Panc1 (cell line): ENCODE measurements around the gene SLC7A9. TPM values are rescaled to one million over a fixed set of nuclear protein-coding genes. Genes with fewer than 3 reads are reported as not detected.

Experiments used
- ATAC-seq: fragments of 200-7000 bp; cut with Tn5 transposase; 2 replicates; pipeline ENCODE4 v1.9.1; 2020; ENCODE audit warnings: mild to moderate bottlenecking, moderate library complexity
- BruUV-seq: library from RNA; stranded (reverse); fragments of 400-500 nt; replicated peaks from 2 replicates; lab custom pipeline; 2021; lab: Mats Ljungman, UMichigan
- CTCF ChIA-PET: fragments of 300-600 bp; sonication (Branson Sonifier 250); formaldehyde crosslinking; loops from one replicate; lab custom pipeline; 2022; ENCODE audit warnings: antibody characterized with exemption; lab: Charles Lee
- POLR2A ChIA-PET: fragments of 300-600 bp; sonication (Branson Sonifier 250); formaldehyde crosslinking; loops from one replicate; lab custom pipeline; 2022; ENCODE audit warnings: antibody characterized with exemption; lab: Charles Lee
- DNase-seq: peaks from one replicate; pipeline ENCODE4 v3.0.0-alpha.2; 2010; ENCODE audit warnings: low read depth, low spot score
- H3K27ac ChIP-seq: 2 replicates; pipeline ENCODE4 v1.5.1; 2011; ENCODE audit warnings: mild to moderate bottlenecking, low read length, inconsistent platforms
- H3K27me3 ChIP-seq: fragments of 200-500 bp; sonication (Bioruptor generic); 2 replicates; pipeline ENCODE4 v1.6.0; 2014; ENCODE audit warnings: low read length, inconsistent platforms; ENCODE audit not compliant: control insufficient read depth, insufficient read depth
- H3K36me3 ChIP-seq: fragments of 200-500 bp; sonication (Bioruptor generic); 2 replicates; pipeline ENCODE4 v1.5.1; 2014; ENCODE audit warnings: inconsistent platforms, mild to moderate bottlenecking, low read length, moderate library complexity; ENCODE audit not compliant: control insufficient read depth, insufficient read depth
- H3K4me1 ChIP-seq: 2 replicates; pipeline ENCODE4 v1.5.1; 2011; ENCODE audit warnings: inconsistent platforms, mild to moderate bottlenecking, low read length, moderate library complexity; ENCODE audit not compliant: control insufficient read depth, insufficient read depth
- H3K4me3 ChIP-seq, 2 experiments: 2 replicates each; pipeline ENCODE4 v1.5.1; 2011 to 2012; ENCODE audit warnings: low read depth in 2 of 2, low read length in 2 of 2, mild to moderate bottlenecking in 2 of 2, inconsistent platforms in 1 of 2, moderate library complexity in 1 of 2
- H3K9me3 ChIP-seq: fragments of 200-500 bp; sonication (Bioruptor generic); 2 replicates; pipeline ENCODE4 v1.5.1; 2014; ENCODE audit warnings: low read depth, mild to moderate bottlenecking, inconsistent platforms, low read length, moderate library complexity; ENCODE audit not compliant: control insufficient read depth, insufficient read depth
- CTCF ChIP-seq: fragments of 450-650 bp; IDR thresholded peaks from 2 replicates; pipeline ENCODE4 v1.5.1; 2017; ENCODE audit warnings: mild to moderate bottlenecking
- POLR2AphosphoS5 ChIP-seq: IDR thresholded peaks from 2 replicates; pipeline ENCODE4 v1.6.1; 2012; ENCODE audit warnings: mild to moderate bottlenecking, low read depth, low read length, moderate library complexity
- REST ChIP-seq, 2 experiments: IDR thresholded peaks; 2 replicates each; pipeline ENCODE4 v1.6.1; 2011 to 2012; ENCODE audit warnings: low read depth in 2 of 2, control low read depth in 1 of 2, low read length in 1 of 2, mild to moderate bottlenecking in 1 of 2, moderate library complexity in 1 of 2; ENCODE audit not compliant: insufficient read depth in 1 of 2
- SIN3A ChIP-seq: IDR thresholded peaks from 2 replicates; pipeline ENCODE4 v1.6.1; 2012; ENCODE audit warnings: low read depth, mild to moderate bottlenecking, low read length, moderate library complexity, borderline replicate concordance; ENCODE audit not compliant: insufficient read depth
- TCF7L2 ChIP-seq: IDR thresholded peaks from 2 replicates; pipeline ENCODE4 v1.6.1; 2011; ENCODE audit warnings: mild to moderate bottlenecking, low read depth, low read length, inconsistent platforms
- in situ Hi-C: cut with HindIII; loops from 2 replicates; pipeline ENCODE4 v1.10.0; 2016; ENCODE audit warnings: low sequenced_read_pairs, low pct_unique_long_range_greater_than_20kb
- intact Hi-C: fragments of 100-400 bp; cut with micrococcal nuclease; formaldehyde crosslinking; loops from one replicate; pipeline ENCODE4 v1.10.0; 2022; ENCODE audit not compliant: unreplicated experiment
- total RNA-seq: library from RNA; stranded (reverse); gene quantifications from one replicate; pipeline ENCODE4 v1.2.1, GENCODE V29; 2021; ENCODE audit not compliant: unreplicated experiment

The SLC7A9 gene
- total RNA-seq, 1 experiment from 2014 or later = 0.28 TPM

DNA sequence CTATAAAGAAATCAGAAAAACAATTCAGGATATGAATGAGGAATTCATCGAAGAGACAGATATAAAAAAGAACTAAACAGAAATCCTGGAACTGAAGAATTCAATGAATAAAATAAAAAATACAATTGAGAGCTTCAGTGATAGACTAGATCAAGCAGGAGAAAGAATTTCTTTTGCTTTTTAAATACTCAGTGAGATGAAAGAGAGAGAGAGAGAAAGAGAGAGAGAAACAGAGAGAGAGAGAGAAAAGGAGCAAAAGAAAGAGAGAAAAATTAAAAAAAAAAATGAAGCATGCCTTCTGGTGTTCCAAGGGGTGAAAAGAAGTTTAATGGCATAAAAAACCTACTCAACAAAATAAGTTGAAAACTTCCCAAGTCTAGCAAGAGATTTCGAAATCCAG, 22.0 kb upstream of the SLC7A9 start:
- intact Hi-C loops (no loop called here), in situ Hi-C loops (no loop called here)
- Histone ChIP-seq H3K36me3 (no peaks in the 10 kb centered on the region), H3K4me1 (no peaks in the 10 kb centered on the region), H3K4me3 (no peak overlapping the region), H3K27ac (no peak overlapping the region), H3K9me3 (peaks cover 3% of the 10 kb centered on the region; the same call in 1 of the 2 replicates), H3K27me3 (no peaks in the 10 kb centered on the region)
- no peak for DNase-seq
- TF ChIP-seq CTCF = no peak
- ATAC-seq = no peak
- ChIA-PET CTCF (no interaction called here), POLR2A (no interaction called here)
- no TSS peak for BruUV-seq

DNA sequence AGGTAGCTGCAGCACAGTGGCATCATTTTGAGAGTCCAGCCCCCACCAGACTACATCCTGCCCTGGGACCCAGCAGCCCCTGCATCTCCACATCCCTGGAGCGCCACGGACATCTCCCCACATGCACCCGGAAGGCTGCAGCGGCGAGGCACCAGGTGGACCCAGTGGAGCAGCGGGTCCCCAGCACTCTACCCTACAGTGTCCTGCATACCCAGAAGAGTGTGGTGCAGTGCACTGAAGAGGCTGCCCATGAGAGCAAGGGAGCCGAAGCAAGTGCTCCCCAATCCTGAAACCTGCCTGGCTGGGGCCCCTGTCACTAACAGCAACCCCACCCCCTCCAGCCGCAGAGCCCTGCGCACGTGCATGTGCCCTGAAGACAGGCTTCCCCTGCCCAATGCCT, 21.3 kb upstream of the SLC7A9 start:
- CTCF ChIA-PET = no interaction called here
- intact Hi-C loops = no loop called here

More for the DNA sequence above, 21.3 kb upstream of the SLC7A9 start:
- DNase-seq = no peak
- no peak for TF ChIP-seq TCF7L2
- no peak for TF ChIP-seq CTCF
- TF ChIP-seq SIN3A = no peak
- TF ChIP-seq REST (IDR thresholded peaks at IDR 0.05; ENCODE audit: insufficient read depth in 1 of 2, low read depth in 2 of 2, low read length in 1 of 2) = no peak
- TF ChIP-seq POLR2AphosphoS5 = no peak
- H3K27ac ChIP-seq = no peak overlapping the region
- peaks cover 3% of the 10 kb centered on the region; the same call in 1 of the 2 replicates for H3K9me3 ChIP-seq
- H3K4me3 ChIP-seq = no peak overlapping the region
- ATAC-seq = no peak
- H3K27me3 ChIP-seq = no peaks in the 10 kb centered on the region
- POLR2A ChIA-PET = no interaction called here
- no peaks in the 10 kb centered on the region for H3K4me1 ChIP-seq
- in situ Hi-C loops = no loop called here
- H3K36me3 ChIP-seq = no peaks in the 10 kb centered on the region
- no TSS peak for BruUV-seq
